Measurements from ENCODE around the gene MCMBP.

Gene MCMBP

GRCh38 chr10:119784340-119785067, 88.1 kb downstream of the MCMBP start:
- TF ChIP-seq YY1 (IDR thresholded peaks at IDR 0.05; ENCODE audit: low read depth): no peak
- no peak for TF ChIP-seq EGR1 (IDR thresholded peaks at IDR 0.05)
- TF ChIP-seq ZBTB7A (IDR thresholded peaks at IDR 0.05; ENCODE audit: low read depth): no peak
- no peak for TF ChIP-seq TAF1 (IDR thresholded peaks at IDR 0.05; ENCODE audit: low read depth)
- no peak for TF ChIP-seq MAX (IDR thresholded peaks at IDR 0.05)
- no peak for TF ChIP-seq EP300 (IDR thresholded peaks at IDR 0.05; ENCODE audit: borderline replicate concordance)
- no peak for TF ChIP-seq USF1 (IDR thresholded peaks at IDR 0.05)
- TF ChIP-seq NFIC (IDR thresholded peaks at IDR 0.05): no peak
- TF ChIP-seq TEAD4 (IDR thresholded peaks at IDR 0.05): no peak
- no peak for TF ChIP-seq CEBPB (IDR thresholded peaks at IDR 0.05)

- TF ChIP-seq REST (IDR thresholded peaks at IDR 0.05; ENCODE audit: low read depth): no peak
- TF ChIP-seq TEAD4 (IDR thresholded peaks at IDR 0.05): no peak
- TF ChIP-seq MAX (IDR thresholded peaks at IDR 0.05): no peak
- TF ChIP-seq RAD21 (IDR thresholded peaks at IDR 0.05; ENCODE audit: low read depth): no peak
- TF ChIP-seq FOXM1 (IDR thresholded peaks at IDR 0.05; ENCODE audit: borderline replicate concordance, low read depth): no peak
- TF ChIP-seq EGR1 (IDR thresholded peaks at IDR 0.05): no peak
- no peak for TF ChIP-seq USF1 (IDR thresholded peaks at IDR 0.05)
- TF ChIP-seq YY1 (IDR thresholded peaks at IDR 0.05; ENCODE audit: low read depth): no peak
- no peak for TF ChIP-seq TAF1 (IDR thresholded peaks at IDR 0.05; ENCODE audit: low read depth)
- no peak for TF ChIP-seq ZBTB7A (IDR thresholded peaks at IDR 0.05; ENCODE audit: low read depth)
- TF ChIP-seq NFIC (IDR thresholded peaks at IDR 0.05): no peak
- no peak for TF ChIP-seq TCF12 (IDR thresholded peaks at IDR 0.05; ENCODE audit: low read depth)
- TF ChIP-seq CEBPB (IDR thresholded peaks at IDR 0.05): no peak
- TF ChIP-seq EP300 (IDR thresholded peaks at IDR 0.05; ENCODE audit: borderline replicate concordance): no peak
- no peak for TF ChIP-seq CREB1 (IDR thresholded peaks at IDR 0.05; ENCODE audit: low read depth)
Observed at GRCh38 chr10:119783665-119784027, 89.0 kb downstream of the MCMBP start.

- TF ChIP-seq CREB1 (IDR thresholded peaks at IDR 0.05; ENCODE audit: low read depth): no peak
- TF ChIP-seq MAX (IDR thresholded peaks at IDR 0.05): no peak
- no peak for TF ChIP-seq CEBPB (IDR thresholded peaks at IDR 0.05)
- TF ChIP-seq TEAD4 (IDR thresholded peaks at IDR 0.05): no peak
- no peak for TF ChIP-seq FOXM1 (IDR thresholded peaks at IDR 0.05; ENCODE audit: borderline replicate concordance, low read depth)
- no peak for TF ChIP-seq YY1 (IDR thresholded peaks at IDR 0.05; ENCODE audit: low read depth)
- no peak for TF ChIP-seq TCF12 (IDR thresholded peaks at IDR 0.05; ENCODE audit: low read depth)
Observed at GRCh38 chr10:119782981-119783664, 89.5 kb downstream of the MCMBP start.

GRCh38 chr10:119781498-119781897, 91.1 kb downstream of the MCMBP start:
- no peak for TF ChIP-seq REST (IDR thresholded peaks at IDR 0.05; ENCODE audit: low read depth)
- no peak for TF ChIP-seq TCF12 (IDR thresholded peaks at IDR 0.05; ENCODE audit: low read depth)
- no peak for TF ChIP-seq ZBTB7A (IDR thresholded peaks at IDR 0.05; ENCODE audit: low read depth)
- no peak for TF ChIP-seq YY1 (IDR thresholded peaks at IDR 0.05; ENCODE audit: low read depth)
- no peak for TF ChIP-seq TAF1 (IDR thresholded peaks at IDR 0.05; ENCODE audit: low read depth)
- no peak for TF ChIP-seq EP300 (IDR thresholded peaks at IDR 0.05; ENCODE audit: borderline replicate concordance)
- no peak for TF ChIP-seq CEBPB (IDR thresholded peaks at IDR 0.05)
- TF ChIP-seq MAX (IDR thresholded peaks at IDR 0.05): no peak
- no peak for TF ChIP-seq USF1 (IDR thresholded peaks at IDR 0.05)
- TF ChIP-seq EGR1 (IDR thresholded peaks at IDR 0.05): no peak
- no peak for TF ChIP-seq FOXM1 (IDR thresholded peaks at IDR 0.05; ENCODE audit: borderline replicate concordance, low read depth)
- TF ChIP-seq CREB1 (IDR thresholded peaks at IDR 0.05; ENCODE audit: low read depth): no peak
- TF ChIP-seq TEAD4 (IDR thresholded peaks at IDR 0.05): no peak
- TF ChIP-seq NFIC (IDR thresholded peaks at IDR 0.05): no peak
- no peak for TF ChIP-seq RAD21 (IDR thresholded peaks at IDR 0.05; ENCODE audit: low read depth)
